K562 (cell line): ENCODE results near the gene SEC14L3. TPM values are rescaled to one million over a fixed set of nuclear protein-coding genes. Genes with fewer than 3 reads are reported as not detected.

Experiments
- ATAC-seq: fragments of 200-7000 bp; cut with Tn5 transposase; 3 replicates; pipeline ENCODE4 v1.9.1; 2020; ENCODE audit warnings: moderate library complexity
- BruUV-seq: library from RNA; stranded (reverse); fragments of 400-500 nt; replicated peaks from 2 replicates; lab custom pipeline; 2021; lab: Mats Ljungman, UMichigan
- CTCF ChIA-PET: fragments of 300-600 bp; formaldehyde crosslinking; extraction: SDS; loops from one replicate; lab custom pipeline; 2021; ENCODE audit warnings: low intra/inter-chr PET ratio; lab: Yijun Ruan, JAX
- POLR2A ChIA-PET: fragments of 300-600, 350-650 bp; sonication (Branson Sonifier 250); formaldehyde crosslinking; extraction: SDS; loops from one replicate; lab custom pipeline; 2021; ENCODE audit warnings: antibody characterized with exemption, inconsistent platforms; lab: Yijun Ruan, JAX
- DNase-seq, 4 experiments: peaks; one replicate each; pipeline versions ENCODE4 v3.0.0 to v3.0.0-alpha.2; 2011 to 2018; ENCODE audit warnings: low spot score in 3 of 4, mixed read lengths in 3 of 4; ENCODE audit errors: extremely low read depth in 1 of 4
- FAIRE-seq: peaks from 2 replicates; lab custom pipeline; 2011; peaks lifted over from hg19 to GRCh38; lab: Jason Lieb, UNC
- H2AFZ ChIP-seq: 2 replicates; pipeline ENCODE4 v1.6.0; 2011; ENCODE audit warnings: low read depth, low read length, control low read depth, inconsistent platforms
- H3K27ac ChIP-seq: fragments of 200-600 bp; 3 replicates; pipeline ENCODE4 v1.8.0; 2011; ENCODE audit warnings: low read depth, mild to moderate bottlenecking, control low read depth, inconsistent platforms, low read length, moderate library complexity, mixed read lengths; ENCODE audit errors: extremely low read depth
- H3K27me3 ChIP-seq, 2 experiments: fragments of 300-600 bp in 1 of 2; 2 replicates in 1 of 2; 3 replicates in 1 of 2; pipeline versions ENCODE4 v1.6.0 to v1.8.0; 2011; ENCODE audit warnings: inconsistent platforms in 2 of 2, low read length in 2 of 2, mild to moderate bottlenecking in 1 of 2, mixed read lengths in 1 of 2, moderate library complexity in 1 of 2; ENCODE audit not compliant: control insufficient read depth in 2 of 2, insufficient read depth in 2 of 2
- H3K36me3 ChIP-seq: fragments of 300-600 bp; 3 replicates; pipeline ENCODE4 v1.8.0; 2011; ENCODE audit warnings: mild to moderate bottlenecking, low read length, inconsistent platforms; ENCODE audit not compliant: control insufficient read depth, insufficient read depth
- H3K4me1 ChIP-seq, 2 experiments: fragments of 200-600 bp in 1 of 2; replicated peaks in 1 of 2; 2 replicates in 1 of 2; 3 replicates in 1 of 2; pipeline versions ENCODE4 v1.5.1 to v1.8.0; 2011; ENCODE audit warnings: inconsistent platforms in 2 of 2, low read length in 2 of 2, mild to moderate bottlenecking in 1 of 2, mixed read lengths in 1 of 2, moderate library complexity in 1 of 2; ENCODE audit not compliant: control insufficient read depth in 2 of 2, insufficient read depth in 2 of 2
- H3K4me2 ChIP-seq: 2 replicates; pipeline ENCODE4 v1.6.1; 2011; ENCODE audit warnings: low read length, control low read depth, inconsistent platforms, mixed read lengths; ENCODE audit not compliant: insufficient read depth
- H3K4me3 ChIP-seq: fragments of 200-600 bp; sonication (generic), shearing (Covaris generic); 2 replicates; pipeline ENCODE4 v1.5.1; 2016; ENCODE audit warnings: control low read depth, inconsistent platforms
- H3K79me2 ChIP-seq: fragments of 200-600 bp; 3 replicates; pipeline ENCODE4 v1.8.0; 2011; ENCODE audit warnings: low read length, inconsistent platforms; ENCODE audit not compliant: control insufficient read depth, insufficient read depth
- H3K9ac ChIP-seq, 2 experiments: 2 replicates each; pipeline versions ENCODE4 v1.6.0 to v1.6.1; 2011; ENCODE audit warnings: low read depth in 2 of 2, low read length in 2 of 2, control low read depth in 1 of 2, inconsistent platforms in 1 of 2, mild to moderate bottlenecking in 1 of 2, mixed read lengths in 1 of 2; ENCODE audit not compliant: insufficient read depth in 1 of 2
- H3K9me1 ChIP-seq: one replicate; pipeline ENCODE4 v1.6.0; 2011; ENCODE audit warnings: inconsistent platforms, mild to moderate bottlenecking, low read length, moderate library complexity; ENCODE audit not compliant: control insufficient read depth, insufficient read depth
- H3K9me3 ChIP-seq: replicated peaks from 2 replicates; pipeline ENCODE4 v1.5.1; 2011; ENCODE audit warnings: low read depth, low read length, inconsistent platforms; ENCODE audit not compliant: control insufficient read depth, insufficient read depth
- H4K20me1 ChIP-seq: replicated peaks from 2 replicates; pipeline ENCODE4 v1.6.1; 2011; ENCODE audit warnings: low read length, inconsistent platforms, mixed read lengths; ENCODE audit not compliant: control insufficient read depth, insufficient read depth
- ARID1B ChIP-seq: fragments of 450-650 bp; IDR thresholded peaks from 2 replicates; pipeline ENCODE4 v1.6.1; 2016; ENCODE audit warnings: antibody characterized with exemption, mild to moderate bottlenecking, inconsistent platforms
- CBFA2T3 ChIP-seq: fragments of 450-650 bp; IDR thresholded peaks from 2 replicates; pipeline ENCODE4 v1.6.1; 2017
- CBX3 ChIP-seq, 2 experiments: IDR thresholded peaks; 1 replicate in 1 of 2; 2 replicates in 1 of 2; pipeline ENCODE4 v1.6.1; 2012; ENCODE audit warnings: inconsistent platforms in 2 of 2, low read length in 2 of 2, borderline replicate concordance in 1 of 2, control low read depth in 1 of 2
- FOSL1 ChIP-seq: fragments of 200-800 bp; sonication (Bioruptor generic); conservative IDR thresholded peaks from 2 replicates; pipeline ENCODE4 v1.6.1; 2016; ENCODE audit warnings: missing genetic modification characterization, missing compliant biosample characterization
- WGBS: fragments of 100-300 bp; shearing (Covaris generic); methylation state at CpG from one replicate; pipeline ENCODE4 v1.1.6; 2016; ENCODE audit warnings: low coverage, mixed read lengths; ENCODE audit not compliant: insufficient coverage; ENCODE audit errors: missing lambda C conversion rate; 5-methylcytosine and 5-hydroxymethylcytosine counted together
- in situ Hi-C: fragments of 300-500 bp; cut with MboI; formaldehyde crosslinking; loops from 4 replicates; pipeline ENCODE4 v1.15.0; 2018; ENCODE audit warnings: inconsistent platforms, mixed read lengths
- intact Hi-C: fragments of 100-400 bp; cut with micrococcal nuclease; formaldehyde crosslinking; loops from 2 replicates; pipeline ENCODE4 v1.14.2; 2022
- polyA plus RNA-seq, 8 experiments: library from polyadenylated mRNA; depleted of rRNA in 4 of 8; stranded (reverse) in 5 of 8; unstranded in 3 of 8; fragments of >200 nt; fragmentation: Nextera tagmentation in 2 of 8; fragmentation: Illumina TruSeq in 1 of 8; extraction: Ambion mirVana in 2 of 8; extraction: Trizol in 1 of 8; gene quantifications; 2 replicates each; pipeline versions ENCODE4 v1.2.1 to v1.2.3, GENCODE V29; 2011 to 2014; ENCODE audit warnings: inconsistent platforms in 1 of 8, missing spikeins in 1 of 8
- total RNA-seq, 7 experiments: library from RNA; depleted of rRNA in 6 of 7; stranded (reverse); fragments of >200 nt in 6 of 7; fragmentation: Illumina TruSeq in 2 of 7; extraction: Trizol in 2 of 7; gene quantifications; 2 replicates each; pipeline versions ENCODE4 v1.2.1 to v1.2.3, GENCODE V29; 2011 to 2021; ENCODE audit warnings: low replicate concordance in 1 of 7
- TF ChIP-seq, protein P1 (sequence below): sonication (generic); formaldehyde crosslinking; IDR thresholded peaks from 2 replicates; pipeline ENCODE4 v1.4.0; 2020; ENCODE audit warnings: mild to moderate bottlenecking, missing genetic modification reagents
- TF ChIP-seq, protein P2 (sequence below): fragments of 200-600 bp; sonication (generic); IDR thresholded peaks from one replicate; pipeline ENCODE4 v1.6.1; 2012; ENCODE audit warnings: mild to moderate bottlenecking, low read depth, low read length, inconsistent platforms

SEC14L3 gene
- total and polyA plus RNA-seq, 9 of the 15 experiments (the other 6 are each of a cell fraction or from before 2014, with no cell fraction given) = not detected

DNA sequence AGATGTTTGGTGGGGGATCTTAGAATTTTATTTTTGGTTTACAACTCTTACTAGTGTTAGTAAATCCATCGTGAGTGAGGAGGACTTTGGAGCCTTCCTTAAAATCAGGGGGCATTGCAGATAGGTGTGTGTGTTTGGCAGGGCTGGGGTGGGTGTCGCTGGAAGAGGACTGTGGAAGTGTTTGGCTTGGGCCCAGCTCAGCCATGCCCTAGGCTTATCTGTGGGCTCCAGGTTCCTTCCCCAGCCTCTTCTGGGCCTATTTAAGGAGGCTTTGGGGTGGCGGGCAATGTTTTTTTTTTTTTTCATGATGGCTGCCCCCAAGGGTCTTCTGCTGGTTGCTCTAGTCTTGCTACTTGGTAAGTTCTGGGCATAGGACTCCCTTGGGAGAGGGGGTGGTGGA lies 24.2 kb downstream of the SEC14L3 start (continued):
- TF ChIP-seq, protein P1, sequence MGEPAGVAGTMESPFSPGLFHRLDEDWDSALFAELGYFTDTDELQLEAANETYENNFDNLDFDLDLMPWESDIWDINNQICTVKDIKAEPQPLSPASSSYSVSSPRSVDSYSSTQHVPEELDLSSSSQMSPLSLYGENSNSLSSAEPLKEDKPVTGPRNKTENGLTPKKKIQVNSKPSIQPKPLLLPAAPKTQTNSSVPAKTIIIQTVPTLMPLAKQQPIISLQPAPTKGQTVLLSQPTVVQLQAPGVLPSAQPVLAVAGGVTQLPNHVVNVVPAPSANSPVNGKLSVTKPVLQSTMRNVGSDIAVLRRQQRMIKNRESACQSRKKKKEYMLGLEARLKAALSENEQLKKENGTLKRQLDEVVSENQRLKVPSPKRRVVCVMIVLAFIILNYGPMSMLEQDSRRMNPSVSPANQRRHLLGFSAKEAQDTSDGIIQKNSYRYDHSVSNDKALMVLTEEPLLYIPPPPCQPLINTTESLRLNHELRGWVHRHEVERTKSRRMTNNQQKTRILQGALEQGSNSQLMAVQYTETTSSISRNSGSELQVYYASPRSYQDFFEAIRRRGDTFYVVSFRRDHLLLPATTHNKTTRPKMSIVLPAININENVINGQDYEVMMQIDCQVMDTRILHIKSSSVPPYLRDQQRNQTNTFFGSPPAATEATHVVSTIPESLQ = no peak
- TF ChIP-seq CBX3 (IDR thresholded peaks at IDR 0.05; ENCODE audit: borderline replicate concordance in 1 of 2, low read length in 2 of 2) (no peak), CBFA2T3 (peak; percentile 42), ARID1B (0 out of 2 replicates have a peak, but pooled peaks have one; percentile 26)

- FAIRE-seq (no peak), DNase-seq (no peak), ATAC-seq (no peak)
- no peaks in the 10 kb centered on the region for H3K36me3 ChIP-seq
- H2AFZ ChIP-seq = peak overlapping the region; percentile 89
- no peaks in the 10 kb centered on the region for H3K27me3 ChIP-seq
- POLR2A ChIA-PET = interaction anchor here (0.8 to 1.3 kb wide), 2 partner anchors 54 to 190 kb away, joined by 3 to 4 read pairs; partner anchors contain the start of gene SLC35E4
- in situ Hi-C loops = no loop called here
- no peaks in the 10 kb centered on the region for H3K9me1 ChIP-seq
- H3K27ac ChIP-seq = no peak overlapping the region
- CTCF ChIA-PET = interaction anchor here (0.6 to 1.0 kb wide), 2 partner anchors 37 to 40 kb away, joined by 3 to 4 read pairs; no protein-coding TSS in a partner anchor
- peak overlapping the region; percentile 61; the same call in 1 of the 2 replicates for H3K4me2 ChIP-seq
- no peaks in the 10 kb centered on the region for H3K79me2 ChIP-seq
- no peaks in the 10 kb centered on the region for H3K9me3 ChIP-seq
- H3K9ac ChIP-seq = no peak overlapping the region
- H4K20me1 ChIP-seq = no peaks in the 10 kb centered on the region
- peaks cover 30 to 33% of the 10 kb centered on the region in 2 experiments; a peak in 4 of 5 replicates for H3K4me1 ChIP-seq
- TF ChIP-seq, protein P2, sequence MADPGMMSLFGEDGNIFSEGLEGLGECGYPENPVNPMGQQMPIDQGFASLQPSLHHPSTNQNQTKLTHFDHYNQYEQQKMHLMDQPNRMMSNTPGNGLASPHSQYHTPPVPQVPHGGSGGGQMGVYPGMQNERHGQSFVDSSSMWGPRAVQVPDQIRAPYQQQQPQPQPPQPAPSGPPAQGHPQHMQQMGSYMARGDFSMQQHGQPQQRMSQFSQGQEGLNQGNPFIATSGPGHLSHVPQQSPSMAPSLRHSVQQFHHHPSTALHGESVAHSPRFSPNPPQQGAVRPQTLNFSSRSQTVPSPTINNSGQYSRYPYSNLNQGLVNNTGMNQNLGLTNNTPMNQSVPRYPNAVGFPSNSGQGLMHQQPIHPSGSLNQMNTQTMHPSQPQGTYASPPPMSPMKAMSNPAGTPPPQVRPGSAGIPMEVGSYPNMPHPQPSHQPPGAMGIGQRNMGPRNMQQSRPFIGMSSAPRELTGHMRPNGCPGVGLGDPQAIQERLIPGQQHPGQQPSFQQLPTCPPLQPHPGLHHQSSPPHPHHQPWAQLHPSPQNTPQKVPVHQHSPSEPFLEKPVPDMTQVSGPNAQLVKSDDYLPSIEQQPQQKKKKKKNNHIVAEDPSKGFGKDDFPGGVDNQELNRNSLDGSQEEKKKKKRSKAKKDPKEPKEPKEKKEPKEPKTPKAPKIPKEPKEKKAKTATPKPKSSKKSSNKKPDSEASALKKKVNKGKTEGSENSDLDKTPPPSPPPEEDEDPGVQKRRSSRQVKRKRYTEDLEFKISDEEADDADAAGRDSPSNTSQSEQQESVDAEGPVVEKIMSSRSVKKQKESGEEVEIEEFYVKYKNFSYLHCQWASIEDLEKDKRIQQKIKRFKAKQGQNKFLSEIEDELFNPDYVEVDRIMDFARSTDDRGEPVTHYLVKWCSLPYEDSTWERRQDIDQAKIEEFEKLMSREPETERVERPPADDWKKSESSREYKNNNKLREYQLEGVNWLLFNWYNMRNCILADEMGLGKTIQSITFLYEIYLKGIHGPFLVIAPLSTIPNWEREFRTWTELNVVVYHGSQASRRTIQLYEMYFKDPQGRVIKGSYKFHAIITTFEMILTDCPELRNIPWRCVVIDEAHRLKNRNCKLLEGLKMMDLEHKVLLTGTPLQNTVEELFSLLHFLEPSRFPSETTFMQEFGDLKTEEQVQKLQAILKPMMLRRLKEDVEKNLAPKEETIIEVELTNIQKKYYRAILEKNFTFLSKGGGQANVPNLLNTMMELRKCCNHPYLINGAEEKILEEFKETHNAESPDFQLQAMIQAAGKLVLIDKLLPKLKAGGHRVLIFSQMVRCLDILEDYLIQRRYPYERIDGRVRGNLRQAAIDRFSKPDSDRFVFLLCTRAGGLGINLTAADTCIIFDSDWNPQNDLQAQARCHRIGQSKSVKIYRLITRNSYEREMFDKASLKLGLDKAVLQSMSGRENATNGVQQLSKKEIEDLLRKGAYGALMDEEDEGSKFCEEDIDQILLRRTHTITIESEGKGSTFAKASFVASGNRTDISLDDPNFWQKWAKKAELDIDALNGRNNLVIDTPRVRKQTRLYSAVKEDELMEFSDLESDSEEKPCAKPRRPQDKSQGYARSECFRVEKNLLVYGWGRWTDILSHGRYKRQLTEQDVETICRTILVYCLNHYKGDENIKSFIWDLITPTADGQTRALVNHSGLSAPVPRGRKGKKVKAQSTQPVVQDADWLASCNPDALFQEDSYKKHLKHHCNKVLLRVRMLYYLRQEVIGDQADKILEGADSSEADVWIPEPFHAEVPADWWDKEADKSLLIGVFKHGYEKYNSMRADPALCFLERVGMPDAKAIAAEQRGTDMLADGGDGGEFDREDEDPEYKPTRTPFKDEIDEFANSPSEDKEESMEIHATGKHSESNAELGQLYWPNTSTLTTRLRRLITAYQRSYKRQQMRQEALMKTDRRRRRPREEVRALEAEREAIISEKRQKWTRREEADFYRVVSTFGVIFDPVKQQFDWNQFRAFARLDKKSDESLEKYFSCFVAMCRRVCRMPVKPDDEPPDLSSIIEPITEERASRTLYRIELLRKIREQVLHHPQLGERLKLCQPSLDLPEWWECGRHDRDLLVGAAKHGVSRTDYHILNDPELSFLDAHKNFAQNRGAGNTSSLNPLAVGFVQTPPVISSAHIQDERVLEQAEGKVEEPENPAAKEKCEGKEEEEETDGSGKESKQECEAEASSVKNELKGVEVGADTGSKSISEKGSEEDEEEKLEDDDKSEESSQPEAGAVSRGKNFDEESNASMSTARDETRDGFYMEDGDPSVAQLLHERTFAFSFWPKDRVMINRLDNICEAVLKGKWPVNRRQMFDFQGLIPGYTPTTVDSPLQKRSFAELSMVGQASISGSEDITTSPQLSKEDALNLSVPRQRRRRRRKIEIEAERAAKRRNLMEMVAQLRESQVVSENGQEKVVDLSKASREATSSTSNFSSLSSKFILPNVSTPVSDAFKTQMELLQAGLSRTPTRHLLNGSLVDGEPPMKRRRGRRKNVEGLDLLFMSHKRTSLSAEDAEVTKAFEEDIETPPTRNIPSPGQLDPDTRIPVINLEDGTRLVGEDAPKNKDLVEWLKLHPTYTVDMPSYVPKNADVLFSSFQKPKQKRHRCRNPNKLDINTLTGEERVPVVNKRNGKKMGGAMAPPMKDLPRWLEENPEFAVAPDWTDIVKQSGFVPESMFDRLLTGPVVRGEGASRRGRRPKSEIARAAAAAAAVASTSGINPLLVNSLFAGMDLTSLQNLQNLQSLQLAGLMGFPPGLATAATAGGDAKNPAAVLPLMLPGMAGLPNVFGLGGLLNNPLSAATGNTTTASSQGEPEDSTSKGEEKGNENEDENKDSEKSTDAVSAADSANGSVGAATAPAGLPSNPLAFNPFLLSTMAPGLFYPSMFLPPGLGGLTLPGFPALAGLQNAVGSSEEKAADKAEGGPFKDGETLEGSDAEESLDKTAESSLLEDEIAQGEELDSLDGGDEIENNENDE = no peak
- TF ChIP-seq FOSL1 (tag) = 0 out of 2 replicates have a peak, but pooled peaks have one; percentile 14
- no TSS peak for BruUV-seq
- WGBS = 45% methylated on average over 5 of the region's 5 CpGs
- intact Hi-C loops = loop anchor here (1.0 to 5.0 kb wide), 2 partner anchors 40 to 53 kb away; no protein-coding TSS in a partner anchor
- H3K4me3 ChIP-seq = no peak overlapping the region
Measured at GRCh38 chr22:30445438-30446145, 26.2 kb downstream of the SEC14L3 start.
